GM12878 (cell line): ENCODE data around the gene OPRD1. TPM values are rescaled to one million over a fixed set of nuclear protein-coding genes. Genes with fewer than 3 reads are reported as not detected.

Experiments
- ATAC-seq: fragments of 200-7000 bp; cut with Tn5 transposase; 3 replicates; pipeline ENCODE4 v1.9.1; 2020; ENCODE audit warnings: mild to moderate bottlenecking, moderate library complexity
- BruUV-seq: library from RNA; stranded (reverse); fragments of 400-500 nt; replicated peaks from 2 replicates; lab custom pipeline; 2021; lab: Mats Ljungman, UMichigan
- CTCF ChIA-PET: fragments of 300-600 bp; sonication (Branson Sonifier 250); formaldehyde crosslinking; extraction: SDS; loops from one replicate; lab custom pipeline; 2021; ENCODE audit warnings: inconsistent platforms; lab: Yijun Ruan, JAX
- POLR2A ChIA-PET: fragments of 350-600 bp; formaldehyde crosslinking; extraction: SDS; loops from one replicate; lab custom pipeline; 2021; ENCODE audit warnings: inconsistent platforms; lab: Charles Lee
- RAD21 ChIA-PET: fragments of 300-600 bp; sonication (Branson Sonifier 250); formaldehyde crosslinking; loops from one replicate; lab custom pipeline; 2023; ENCODE audit warnings: antibody characterized with exemption; ENCODE audit not compliant: unreplicated experiment; lab: Charles Lee
- SMC1A ChIA-PET: fragments of 300-600 bp; sonication (Branson Sonifier 250); formaldehyde crosslinking; loops from one replicate; lab custom pipeline; 2023; ENCODE audit not compliant: unreplicated experiment, uncharacterized antibody; lab: Charles Lee
- DNase-seq: peaks from one replicate; pipeline ENCODE4 v3.0.0-alpha.2; 2011; ENCODE audit warnings: low read depth, low spot score
- FAIRE-seq: peaks from 3 replicates; lab custom pipeline; 2011; peaks lifted over from hg19 to GRCh38; lab: Jason Lieb, UNC
- H2AFZ ChIP-seq: 2 replicates; pipeline ENCODE4 v1.6.0; 2011; ENCODE audit warnings: low read depth, low read length, control low read depth; ENCODE audit not compliant: control insufficient read depth
- H3K27ac ChIP-seq: 2 replicates; pipeline ENCODE4 v1.5.1; 2011; ENCODE audit warnings: control low read depth; ENCODE audit not compliant: control insufficient read depth, insufficient read depth
- H3K27me3 ChIP-seq, 2 experiments: replicated peaks in 1 of 2; 2 replicates each; pipeline versions ENCODE4 v1.6.0 to v1.6.1; 2011; ENCODE audit warnings: low read length in 1 of 2; ENCODE audit not compliant: control insufficient read depth in 2 of 2, insufficient read depth in 2 of 2
- H3K36me3 ChIP-seq, 2 experiments: 2 replicates each; pipeline ENCODE4 v1.5.1; 2011; ENCODE audit warnings: low read length in 1 of 2; ENCODE audit not compliant: control insufficient read depth in 2 of 2, insufficient read depth in 2 of 2
- H3K4me1 ChIP-seq: 2 replicates; pipeline ENCODE4 v1.6.1; 2011; ENCODE audit warnings: mild to moderate bottlenecking, low read length, moderate library complexity, mixed read lengths; ENCODE audit not compliant: control insufficient read depth, insufficient read depth
- H3K4me2 ChIP-seq: 2 replicates; pipeline ENCODE4 v1.6.0; 2011; ENCODE audit warnings: control low read depth; ENCODE audit not compliant: control insufficient read depth, insufficient read depth
- H3K4me3 ChIP-seq: fragments of 200-600 bp; sonication (generic); 2 replicates; pipeline ENCODE4 v1.5.1; 2016
- H3K79me2 ChIP-seq: 2 replicates; pipeline ENCODE4 v1.6.0; 2011; ENCODE audit warnings: low read length; ENCODE audit not compliant: control insufficient read depth, insufficient read depth
- H3K9ac ChIP-seq: 2 replicates; pipeline ENCODE4 v1.8.0; 2011; ENCODE audit warnings: low read length, control low read depth, mixed read lengths; ENCODE audit not compliant: control insufficient read depth, insufficient read depth
- H3K9me3 ChIP-seq: replicated peaks from 3 replicates; pipeline ENCODE4 v1.5.1; 2011; ENCODE audit warnings: mild to moderate bottlenecking, low read length; ENCODE audit not compliant: control insufficient read depth, insufficient read depth
- H4K20me1 ChIP-seq: 2 replicates; pipeline ENCODE4 v1.6.0; 2011; ENCODE audit not compliant: control insufficient read depth, insufficient read depth
- EZH2 ChIP-seq: IDR thresholded peaks from 2 replicates; pipeline ENCODE4 v1.6.1; 2012; ENCODE audit warnings: low read depth, mild to moderate bottlenecking, control low read depth, inconsistent platforms, low read length, borderline replicate concordance; ENCODE audit not compliant: control insufficient read depth
- GATAD2B ChIP-seq: fragments of 450-650 bp; conservative IDR thresholded peaks from 2 replicates; pipeline ENCODE4 v1.6.1; 2017; ENCODE audit warnings: low read depth, mild to moderate bottlenecking, moderate library complexity
- HDGF ChIP-seq: fragments of 450-650 bp; IDR thresholded peaks from 2 replicates; pipeline ENCODE4 v1.6.1; 2016; ENCODE audit warnings: antibody characterized with exemption
- JUND ChIP-seq: IDR thresholded peaks from 2 replicates; pipeline ENCODE4 v1.6.1; 2012; ENCODE audit warnings: low read depth, mild to moderate bottlenecking, low read length, improper control_type of control experiment, moderate library complexity
- MYB ChIP-seq: fragments of 150-350 bp; IDR thresholded peaks from 2 replicates; pipeline ENCODE4 v1.6.1; 2014; ENCODE audit warnings: mild to moderate bottlenecking, low read depth, low read length, borderline replicate concordance
- PAX5 ChIP-seq: IDR thresholded peaks from 2 replicates; pipeline ENCODE4 v1.6.1; 2011; ENCODE audit warnings: low read depth, low read length, borderline replicate concordance
- SMARCA5 ChIP-seq: fragments of 450-650 bp; IDR thresholded peaks from 2 replicates; pipeline ENCODE4 v1.6.1; 2017; ENCODE audit warnings: mild to moderate bottlenecking
- ZZZ3 ChIP-seq: IDR thresholded peaks from 2 replicates; pipeline ENCODE4 v1.6.1; 2011; ENCODE audit warnings: low read depth; ENCODE audit not compliant: control insufficient read depth, insufficient read length
- in situ Hi-C: fragments of 300-500 bp; cut with MboI; formaldehyde crosslinking; loops from 9 replicates; pipeline ENCODE4 v1.14.3; 2018; ENCODE audit warnings: mixed read lengths
- intact Hi-C: fragments of 100-400 bp; cut with micrococcal nuclease; formaldehyde crosslinking; loops from one replicate; pipeline ENCODE4 v1.14.2; 2022; ENCODE audit not compliant: unreplicated experiment
- polyA plus RNA-seq, 11 experiments: library from polyadenylated mRNA; depleted of rRNA in 4 of 11; unstranded in 6 of 11; stranded (reverse) in 5 of 11; fragments of >200 nt; fragmentation: Nextera tagmentation in 4 of 11; fragmentation: Illumina TruSeq in 1 of 11; extraction: Ambion mirVana in 4 of 11; extraction: Trizol in 1 of 11; gene quantifications; 1 replicate in 1 of 11; 2 replicates in 10 of 11; pipeline versions ENCODE4 v1.2.1 to v1.2.3, GENCODE V29; 2011 to 2016; ENCODE audit warnings: inconsistent platforms in 2 of 11, missing spikeins in 2 of 11, low read depth in 1 of 11
- total RNA-seq, 4 experiments: library from RNA; depleted of rRNA in 3 of 4; stranded (reverse); fragments of >200 nt in 3 of 4; fragmentation: Illumina TruSeq in 1 of 4; extraction: Trizol in 1 of 4; gene quantifications; 2 replicates each; pipeline versions ENCODE4 v1.2.1 to v1.2.3, GENCODE V29; 2013 to 2021
- TF ChIP-seq, protein P1 (sequence below): fragments of 150-350 bp; IDR thresholded peaks from 2 replicates; pipeline ENCODE4 v1.6.1; 2016; ENCODE audit warnings: low read depth, low read length
- TF ChIP-seq, protein P2 (sequence below): fragments of 450-650 bp; IDR thresholded peaks from 2 replicates; pipeline ENCODE4 v1.6.1; 2017; ENCODE audit warnings: mild to moderate bottlenecking, low read depth, inconsistent platforms; ENCODE audit not compliant: poor library complexity, severe bottlenecking
- TF ChIP-seq, protein P3 (sequence below): fragments of 450-650 bp; IDR thresholded peaks from 2 replicates; pipeline ENCODE4 v1.6.1; 2017; ENCODE audit warnings: low read depth, mild to moderate bottlenecking, moderate library complexity

OPRD1 gene
- total and polyA plus RNA-seq, 10 of the 15 experiments (the other 5 are each of a cell fraction or from before 2014, with no cell fraction given): 0.02 TPM; not detected in 8

DNA sequence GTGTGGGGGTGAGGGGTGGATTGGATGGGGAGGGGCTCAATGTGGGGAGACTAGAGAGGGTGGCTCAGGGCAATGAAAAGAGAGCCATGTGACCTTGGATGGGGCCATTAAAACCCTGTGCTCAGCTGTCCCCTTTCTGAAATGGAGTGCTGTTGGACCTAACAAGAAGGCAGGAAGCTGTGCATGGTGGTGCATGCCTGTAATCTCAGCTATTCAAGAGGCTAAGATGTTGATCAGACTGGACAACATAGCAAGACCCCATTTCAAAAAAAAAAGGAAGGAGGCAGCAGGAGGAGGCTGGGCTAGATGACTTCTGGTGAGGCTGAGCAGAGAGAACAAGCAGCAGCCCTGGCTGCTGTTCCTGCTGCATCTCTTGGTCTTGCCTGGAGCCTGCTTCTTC, 7.0 kb downstream of the OPRD1 start:
- no peak overlapping the region for H2AFZ ChIP-seq
- H3K4me1 ChIP-seq: no peaks in the 10 kb centered on the region
- TF ChIP-seq SMARCA5: no peak
- no peak for TF ChIP-seq HDGF
- TF ChIP-seq, protein P1, sequence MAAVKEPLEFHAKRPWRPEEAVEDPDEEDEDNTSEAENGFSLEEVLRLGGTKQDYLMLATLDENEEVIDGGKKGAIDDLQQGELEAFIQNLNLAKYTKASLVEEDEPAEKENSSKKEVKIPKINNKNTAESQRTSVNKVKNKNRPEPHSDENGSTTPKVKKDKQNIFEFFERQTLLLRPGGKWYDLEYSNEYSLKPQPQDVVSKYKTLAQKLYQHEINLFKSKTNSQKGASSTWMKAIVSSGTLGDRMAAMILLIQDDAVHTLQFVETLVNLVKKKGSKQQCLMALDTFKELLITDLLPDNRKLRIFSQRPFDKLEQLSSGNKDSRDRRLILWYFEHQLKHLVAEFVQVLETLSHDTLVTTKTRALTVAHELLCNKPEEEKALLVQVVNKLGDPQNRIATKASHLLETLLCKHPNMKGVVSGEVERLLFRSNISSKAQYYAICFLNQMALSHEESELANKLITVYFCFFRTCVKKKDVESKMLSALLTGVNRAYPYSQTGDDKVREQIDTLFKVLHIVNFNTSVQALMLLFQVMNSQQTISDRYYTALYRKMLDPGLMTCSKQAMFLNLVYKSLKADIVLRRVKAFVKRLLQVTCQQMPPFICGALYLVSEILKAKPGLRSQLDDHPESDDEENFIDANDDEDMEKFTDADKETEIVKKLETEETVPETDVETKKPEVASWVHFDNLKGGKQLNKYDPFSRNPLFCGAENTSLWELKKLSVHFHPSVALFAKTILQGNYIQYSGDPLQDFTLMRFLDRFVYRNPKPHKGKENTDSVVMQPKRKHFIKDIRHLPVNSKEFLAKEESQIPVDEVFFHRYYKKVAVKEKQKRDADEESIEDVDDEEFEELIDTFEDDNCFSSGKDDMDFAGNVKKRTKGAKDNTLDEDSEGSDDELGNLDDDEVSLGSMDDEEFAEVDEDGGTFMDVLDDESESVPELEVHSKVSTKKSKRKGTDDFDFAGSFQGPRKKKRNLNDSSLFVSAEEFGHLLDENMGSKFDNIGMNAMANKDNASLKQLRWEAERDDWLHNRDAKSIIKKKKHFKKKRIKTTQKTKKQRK: no peak
- TF ChIP-seq, protein P2, sequence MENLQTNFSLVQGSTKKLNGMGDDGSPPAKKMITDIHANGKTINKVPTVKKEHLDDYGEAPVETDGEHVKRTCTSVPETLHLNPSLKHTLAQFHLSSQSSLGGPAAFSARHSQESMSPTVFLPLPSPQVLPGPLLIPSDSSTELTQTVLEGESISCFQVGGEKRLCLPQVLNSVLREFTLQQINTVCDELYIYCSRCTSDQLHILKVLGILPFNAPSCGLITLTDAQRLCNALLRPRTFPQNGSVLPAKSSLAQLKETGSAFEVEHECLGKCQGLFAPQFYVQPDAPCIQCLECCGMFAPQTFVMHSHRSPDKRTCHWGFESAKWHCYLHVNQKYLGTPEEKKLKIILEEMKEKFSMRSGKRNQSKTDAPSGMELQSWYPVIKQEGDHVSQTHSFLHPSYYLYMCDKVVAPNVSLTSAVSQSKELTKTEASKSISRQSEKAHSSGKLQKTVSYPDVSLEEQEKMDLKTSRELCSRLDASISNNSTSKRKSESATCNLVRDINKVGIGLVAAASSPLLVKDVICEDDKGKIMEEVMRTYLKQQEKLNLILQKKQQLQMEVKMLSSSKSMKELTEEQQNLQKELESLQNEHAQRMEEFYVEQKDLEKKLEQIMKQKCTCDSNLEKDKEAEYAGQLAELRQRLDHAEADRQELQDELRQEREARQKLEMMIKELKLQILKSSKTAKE: no peak
- TF ChIP-seq MYB: no peak
- TF ChIP-seq JUND: no peak
- no peak for TF ChIP-seq GATAD2B
- TF ChIP-seq ZZZ3: no peak
- TF ChIP-seq, protein P3, sequence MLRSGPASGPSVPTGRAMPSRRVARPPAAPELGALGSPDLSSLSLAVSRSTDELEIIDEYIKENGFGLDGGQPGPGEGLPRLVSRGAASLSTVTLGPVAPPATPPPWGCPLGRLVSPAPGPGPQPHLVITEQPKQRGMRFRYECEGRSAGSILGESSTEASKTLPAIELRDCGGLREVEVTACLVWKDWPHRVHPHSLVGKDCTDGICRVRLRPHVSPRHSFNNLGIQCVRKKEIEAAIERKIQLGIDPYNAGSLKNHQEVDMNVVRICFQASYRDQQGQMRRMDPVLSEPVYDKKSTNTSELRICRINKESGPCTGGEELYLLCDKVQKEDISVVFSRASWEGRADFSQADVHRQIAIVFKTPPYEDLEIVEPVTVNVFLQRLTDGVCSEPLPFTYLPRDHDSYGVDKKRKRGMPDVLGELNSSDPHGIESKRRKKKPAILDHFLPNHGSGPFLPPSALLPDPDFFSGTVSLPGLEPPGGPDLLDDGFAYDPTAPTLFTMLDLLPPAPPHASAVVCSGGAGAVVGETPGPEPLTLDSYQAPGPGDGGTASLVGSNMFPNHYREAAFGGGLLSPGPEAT: no peak
- no peak for TF ChIP-seq EZH2
- TF ChIP-seq PAX5: no peak
- no TSS peak for BruUV-seq
- no peaks in the 10 kb centered on the region for H3K36me3 ChIP-seq
- no peaks in the 10 kb centered on the region for H4K20me1 ChIP-seq
- ChIA-PET CTCF (no interaction called here), RAD21 (no interaction called here), SMC1A (no interaction called here), POLR2A (no interaction called here)
- ATAC-seq (no peak), FAIRE-seq (no peak), DNase-seq (no peak)
- in situ Hi-C loops (no loop called here), intact Hi-C loops (no loop called here)
- H3K79me2 ChIP-seq: no peaks in the 10 kb centered on the region
- H3K27ac ChIP-seq: no peak overlapping the region
- no peaks in the 10 kb centered on the region for H3K9me3 ChIP-seq
- H3K4me3 ChIP-seq: no peak overlapping the region
- H3K9ac ChIP-seq: no peak overlapping the region
- H3K27me3 ChIP-seq: peaks cover 0 to 1% of the 10 kb centered on the region in 2 experiments; a peak in 1 of 4 replicates
- no peak overlapping the region for H3K4me2 ChIP-seq
